Hepatocyte (in vitro differentiated cells): Measurements from ENCODE around the gene CDK5R2. TPM values are rescaled to one million over a fixed set of nuclear protein-coding genes. Genes with fewer than 3 reads are reported as not detected.

Experiments
- DNase-seq: peaks from one replicate; pipeline ENCODE4 v3.0.0-alpha.2; 2016; ENCODE audit warnings: low spot score
- H2AFZ ChIP-seq: fragments of 200-600 bp; sonication (generic); 2 replicates; pipeline ENCODE4 v1.6.0; 2016; ENCODE audit warnings: antibody characterized with exemption, mild to moderate bottlenecking
- H3K27ac ChIP-seq: fragments of 200-600 bp; sonication (generic); 2 replicates; pipeline ENCODE4 v1.5.1; 2016; ENCODE audit warnings: mild to moderate bottlenecking
- H3K27me3 ChIP-seq: fragments of 200-600 bp; sonication (generic); 2 replicates; pipeline ENCODE4 v1.6.1; 2016
- H3K36me3 ChIP-seq: fragments of 200-600 bp; sonication (generic); replicated peaks from 2 replicates; pipeline ENCODE4 v1.5.1; 2016; ENCODE audit warnings: low read depth; ENCODE audit not compliant: insufficient read depth
- H3K4me1 ChIP-seq: fragments of 200-600 bp; sonication (generic); 2 replicates; pipeline ENCODE4 v1.5.1; 2016; ENCODE audit warnings: mild to moderate bottlenecking, moderate library complexity; ENCODE audit not compliant: insufficient read depth
- H3K4me2 ChIP-seq: fragments of 200-600 bp; sonication (generic); 2 replicates; pipeline ENCODE4 v1.6.0; 2016
- H3K4me3 ChIP-seq: fragments of 200-600 bp; sonication (generic); 2 replicates; pipeline ENCODE4 v1.5.1; 2016; ENCODE audit warnings: mild to moderate bottlenecking
- H3K79me2 ChIP-seq: fragments of 200-600 bp; sonication (generic); 2 replicates; pipeline ENCODE4 v1.6.0; 2017; ENCODE audit warnings: mild to moderate bottlenecking
- H3K9me2 ChIP-seq: fragments of 200-600 bp; sonication (generic); replicated peaks from 2 replicates; pipeline ENCODE4 v1.6.0; 2017; ENCODE audit warnings: mild to moderate bottlenecking; ENCODE audit not compliant: insufficient read depth
- H3K9me3 ChIP-seq: fragments of 200-600 bp; sonication (generic); 2 replicates; pipeline ENCODE4 v1.5.1; 2016; ENCODE audit warnings: low read depth, mild to moderate bottlenecking
- H4K20me1 ChIP-seq: fragments of 200-600 bp; sonication (generic); 2 replicates; pipeline ENCODE4 v1.6.0; 2016; ENCODE audit warnings: mild to moderate bottlenecking; ENCODE audit not compliant: insufficient read depth, poor library complexity, severe bottlenecking
- CTCF ChIP-seq: fragments of 200-600 bp; sonication (generic); IDR thresholded peaks from 2 replicates; pipeline ENCODE4 v1.5.1; 2016; ENCODE audit warnings: antibody characterized with exemption, mild to moderate bottlenecking; ENCODE audit not compliant: poor library complexity
- EZH2 ChIP-seq: fragments of 200-600 bp; sonication (generic); IDR thresholded peaks from 2 replicates; pipeline ENCODE4 v1.6.1; 2016; ENCODE audit warnings: antibody characterized with exemption, mild to moderate bottlenecking, borderline replicate concordance
- EZH2phosphoT487 ChIP-seq: fragments of 200-600 bp; sonication (generic); IDR thresholded peaks from one replicate; pipeline ENCODE4 v1.6.1; 2018; ENCODE audit warnings: antibody characterized with exemption, mild to moderate bottlenecking, low read depth, moderate library complexity; ENCODE audit not compliant: unreplicated experiment, severe bottlenecking
- WGBS: methylation state at CpG from one replicate; pipeline ENCODE4 v1.1.6; 2016; ENCODE audit warnings: low lambda C conversion rate; ENCODE audit errors: missing lambda C conversion rate; 5-methylcytosine and 5-hydroxymethylcytosine counted together
- polyA plus RNA-seq: library from polyadenylated mRNA; unstranded; fragments of >200 nt; fragmentation: Nextera tagmentation; extraction: Ambion mirVana; gene quantifications from 2 replicates; pipeline ENCODE4 v1.2.1, GENCODE V29; 2016
- total RNA-seq: library from RNA; depleted of rRNA; stranded (reverse); fragments of >200 nt; gene quantifications from 2 replicates; pipeline ENCODE4 v1.2.3, GENCODE V29; 2014

Gene CDK5R2
- total and polyA plus RNA-seq, 2 experiments from 2014 or later: 0.37 TPM; not detected in 1

DNA sequence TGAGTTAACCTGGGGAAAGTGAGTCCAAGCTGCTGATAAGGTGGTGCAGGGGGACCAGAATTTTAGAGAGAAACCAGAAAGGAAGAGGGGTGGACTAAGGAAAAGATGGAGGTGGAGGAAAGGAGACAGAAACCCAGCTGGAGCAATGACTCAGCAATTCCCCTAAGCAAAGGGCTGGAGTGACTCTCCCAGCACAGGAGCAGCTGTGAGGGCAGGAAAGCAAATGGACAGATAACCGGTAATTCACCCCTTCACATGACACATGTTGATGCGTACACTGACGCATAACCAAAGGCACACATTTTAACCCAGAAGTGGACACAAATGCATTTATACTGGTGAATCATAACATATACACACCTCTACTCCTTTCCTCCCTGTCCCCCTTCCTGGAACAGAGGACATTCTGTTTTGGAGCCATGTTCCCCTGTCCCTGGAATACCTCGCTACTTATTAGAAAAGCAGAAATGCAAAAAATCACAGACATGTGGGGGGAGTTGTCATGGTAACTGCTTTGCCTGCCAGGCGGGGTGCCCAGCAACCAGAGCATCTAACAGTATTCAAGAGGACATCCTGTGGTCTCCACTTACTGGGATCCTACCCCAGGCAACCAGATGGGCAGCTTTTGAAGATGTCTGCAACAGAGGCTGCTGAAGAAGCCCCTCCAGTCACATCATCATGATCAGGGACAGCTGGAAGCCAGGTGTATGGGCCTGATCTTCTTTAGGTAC is 4.7 kb downstream of the CDK5R2 start:
- Histone ChIP-seq H3K27me3 (peaks cover 70% of the 10 kb centered on the region), H3K79me2 (no peaks in the 10 kb centered on the region), H3K36me3 (no peaks in the 10 kb centered on the region), H3K4me3 (no peak overlapping the region), H3K4me1 (peaks cover 7% of the 10 kb centered on the region), H3K9me2 (no peaks in the 10 kb centered on the region), H2AFZ (no peak overlapping the region), H3K4me2 (no peak overlapping the region), H3K27ac (no peak overlapping the region), H4K20me1 (no peaks in the 10 kb centered on the region), H3K9me3 (no peaks in the 10 kb centered on the region)
- WGBS: 46% methylated on average over 5 of the region's 5 CpGs
- no peak for TF ChIP-seq EZH2phosphoT487
- TF ChIP-seq CTCF: no peak
- no peak for TF ChIP-seq EZH2
- DNase-seq: no peak

DNA sequence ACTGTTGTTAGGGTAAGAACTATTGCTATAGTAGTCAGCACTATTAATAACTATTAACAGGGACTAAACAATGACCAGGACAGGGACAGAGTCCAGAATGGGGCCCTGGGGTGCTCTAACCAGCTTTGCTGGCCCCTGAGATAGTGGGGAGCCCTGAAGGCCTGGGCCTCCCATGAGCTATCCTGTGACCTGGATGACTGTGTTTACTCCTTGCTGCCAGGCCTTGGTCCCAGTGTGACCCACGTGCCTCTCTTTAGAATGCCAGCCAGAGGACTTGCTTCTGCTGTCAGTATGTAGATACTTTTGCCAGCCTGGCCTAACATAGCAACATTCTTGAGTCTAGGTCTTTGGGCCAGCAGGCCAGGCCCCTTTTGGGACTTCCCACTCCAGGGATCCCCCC is 11.4 kb downstream of the CDK5R2 start:
- no peak for TF ChIP-seq EZH2
- TF ChIP-seq CTCF: no peak
- TF ChIP-seq EZH2phosphoT487: no peak
- Histone ChIP-seq H3K9me2 (no peaks in the 10 kb centered on the region), H3K4me3 (no peak overlapping the region), H3K27me3 (peaks cover 70% of the 10 kb centered on the region), H3K9me3 (no peaks in the 10 kb centered on the region), H3K36me3 (no peaks in the 10 kb centered on the region), H3K4me2 (no peak overlapping the region), H2AFZ (no peak overlapping the region), H3K27ac (no peak overlapping the region), H4K20me1 (no peaks in the 10 kb centered on the region), H3K79me2 (no peaks in the 10 kb centered on the region), H3K4me1 (no peaks in the 10 kb centered on the region)
- 29% methylated on average over 1 of the region's 1 CpG for WGBS
- DNase-seq: no peak

DNA sequence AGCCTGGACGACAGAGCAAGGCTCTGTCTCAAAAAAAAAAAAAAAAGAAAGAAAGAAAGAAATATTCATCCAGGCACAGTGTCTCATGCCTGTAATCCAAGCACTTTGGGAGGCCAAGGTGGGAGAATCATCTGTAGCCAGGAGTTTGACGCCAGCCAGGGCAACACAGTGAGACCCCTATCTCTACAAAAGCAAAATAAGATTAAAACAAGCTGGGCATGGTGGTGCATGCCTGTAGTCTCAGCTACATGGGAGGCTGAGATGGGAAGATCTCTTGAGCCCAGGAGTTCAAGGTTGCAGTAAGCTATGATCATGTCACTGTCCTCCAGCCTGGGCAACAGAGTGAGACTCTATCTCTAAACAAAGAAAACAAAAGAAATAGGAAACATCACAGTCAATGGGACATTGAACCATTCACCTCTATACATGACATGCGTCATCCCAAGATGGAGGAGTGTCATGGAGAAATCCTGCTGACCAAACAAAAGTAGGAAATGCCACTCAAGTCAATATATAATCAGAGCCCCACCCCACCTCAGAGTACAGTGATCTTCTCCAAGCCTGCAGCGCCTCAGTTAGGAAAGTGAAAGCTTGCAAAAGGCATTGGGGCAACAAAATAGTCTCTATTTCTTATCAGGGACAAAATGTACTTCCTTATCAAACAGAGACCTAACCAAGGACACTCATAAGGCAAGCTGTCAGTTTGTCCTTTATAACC is 15.8 kb downstream of the CDK5R2 start:
- Histone ChIP-seq H2AFZ (no peak overlapping the region), H3K36me3 (no peaks in the 10 kb centered on the region), H3K27me3 (peaks cover 79% of the 10 kb centered on the region), H3K9me3 (no peaks in the 10 kb centered on the region), H3K4me2 (no peak overlapping the region), H3K79me2 (no peaks in the 10 kb centered on the region), H3K9me2 (no peaks in the 10 kb centered on the region), H3K27ac (no peak overlapping the region), H4K20me1 (no peaks in the 10 kb centered on the region), H3K4me1 (no peaks in the 10 kb centered on the region), H3K4me3 (no peak overlapping the region)
- TF ChIP-seq EZH2 (no peak), CTCF (no peak), EZH2phosphoT487 (no peak)
- WGBS: 62% methylated on average over 4 of the region's 4 CpGs
- no peak for DNase-seq
